Measurements from ENCODE around the gene SH3BP1. TPM values are rescaled to one million over a fixed set of nuclear protein-coding genes. Genes with fewer than 3 reads are reported as not detected.

SH3BP1 gene
- total and polyA plus RNA-seq, 2 of the 8 experiments (the other 6 are each of a cell fraction or from before 2014, with no cell fraction given): 23.9 to 40.3 TPM

GRCh38 chr22:37664249-37665101 lies 25.0 kb downstream of the SH3BP1 start (continued):
- no peak for TF ChIP-seq CTCF (IDR thresholded peaks at IDR 0.05; ENCODE audit: control extremely low read depth in 1 of 3, insufficient read depth in 1 of 3, low read depth in 1 of 3, low read length in 3 of 3)
- TF ChIP-seq PHF8 (conservative IDR thresholded peaks at IDR 0.05; ENCODE audit: low read depth, low read length): no peak
- no peak for TF ChIP-seq BCL11A (IDR thresholded peaks at IDR 0.05; ENCODE audit: low read depth in 2 of 2, low read length in 2 of 2)
- TF ChIP-seq SRF (IDR thresholded peaks at IDR 0.05; ENCODE audit: low read depth, low read length): no peak
- no peak for TF ChIP-seq CHD1 (IDR thresholded peaks at IDR 0.05; ENCODE audit: low read depth, low read length)
- TF ChIP-seq HDAC2 (IDR thresholded peaks at IDR 0.05; ENCODE audit: borderline replicate concordance in 1 of 2, low read depth in 2 of 2, low read length in 2 of 2): no peak
- no peak for TF ChIP-seq SIN3A (conservative IDR thresholded peaks at IDR 0.05 in 1 of 2, IDR thresholded peaks at IDR 0.05 in 1 of 2; ENCODE audit: low read depth in 1 of 2, low read length in 2 of 2)
- TF ChIP-seq NRF1 (IDR thresholded peaks at IDR 0.05; ENCODE audit: low read depth, low read length): no peak
- TF ChIP-seq JUND (IDR thresholded peaks at IDR 0.05; ENCODE audit: low read length): no peak
- TF ChIP-seq SP1 (IDR thresholded peaks at IDR 0.05; ENCODE audit: low read depth, low read length): no peak
- TF ChIP-seq POU5F1 (IDR thresholded peaks at IDR 0.05; ENCODE audit: low read depth, low read length): no peak
- no peak for TF ChIP-seq CHD2 (IDR thresholded peaks at IDR 0.05; ENCODE audit: low read length)

Measured in H1 (cell line).